HepG2 (cell line): ENCODE data around the gene ABHD18. TPM values are rescaled to one million over a fixed set of nuclear protein-coding genes. Genes with fewer than 3 reads are reported as not detected.

Source experiments
- ATAD3A ChIP-seq: sonication (generic); formaldehyde crosslinking; IDR thresholded peaks from 2 replicates; pipeline ENCODE4 v1.4.0; 2020; ENCODE audit warnings: missing genetic modification reagents
- FOXA3 ChIP-seq: IDR thresholded peaks from 2 replicates; pipeline ENCODE4 v1.6.1; 2016; ENCODE audit warnings: missing genetic modification reagents, missing compliant biosample characterization
- HNRNPUL1 ChIP-seq: fragments of 200-400 bp; formaldehyde crosslinking; IDR thresholded peaks from 2 replicates; pipeline ENCODE4 v1.6.1; 2017; ENCODE audit warnings: low read depth, mild to moderate bottlenecking, low read length, moderate library complexity
- NFRKB ChIP-seq: fragments of 450-650 bp; IDR thresholded peaks from 2 replicates; pipeline ENCODE4 v1.6.1; 2017
- NR2C2 ChIP-seq: sonication (generic); formaldehyde crosslinking; IDR thresholded peaks from 2 replicates; pipeline ENCODE4 v1.4.0; 2020; ENCODE audit warnings: missing genetic modification reagents, mild to moderate bottlenecking, moderate library complexity, borderline replicate concordance
- PHF20 ChIP-seq: sonication (generic); formaldehyde crosslinking; IDR thresholded peaks from 2 replicates; pipeline ENCODE4 v1.5.0; 2020; ENCODE audit warnings: mild to moderate bottlenecking, missing genetic modification reagents
- RCOR2 ChIP-seq: IDR thresholded peaks from 2 replicates; pipeline ENCODE4 v1.6.1; 2016; ENCODE audit warnings: missing biosample characterization, missing genetic modification reagents
- ZNF558 ChIP-seq: sonication (generic); formaldehyde crosslinking; IDR thresholded peaks from 2 replicates; pipeline ENCODE4 v1.9.0; 2022; ENCODE audit warnings: mild to moderate bottlenecking, missing genetic modification reagents, borderline replicate concordance
- ZNF773 ChIP-seq: sonication (generic); formaldehyde crosslinking; IDR thresholded peaks from 2 replicates; pipeline ENCODE4 v1.4.0; 2020; ENCODE audit warnings: missing genetic modification reagents, borderline replicate concordance
- polyA plus RNA-seq, 8 experiments: library from polyadenylated mRNA; depleted of rRNA in 3 of 8; stranded (reverse) in 7 of 8; unstranded in 1 of 8; fragments of >200 nt; fragmentation: Illumina TruSeq in 4 of 8; extraction: Trizol in 4 of 8; gene quantifications; 2 replicates each; pipeline versions ENCODE4 v1.2.1 to v1.2.3, GENCODE V29; 2011 to 2016; ENCODE audit warnings: low read depth in 4 of 8, missing spikeins in 1 of 8, mixed read lengths in 1 of 8; ENCODE audit not compliant: insufficient read depth in 1 of 8
- total RNA-seq, 5 experiments: library from RNA; depleted of rRNA; stranded (reverse); fragments of >200 nt; fragmentation: Illumina TruSeq; extraction: Trizol; gene quantifications; 2 replicates each; pipeline ENCODE4 v1.2.3, GENCODE V29; 2016; ENCODE audit warnings: low read depth in 1 of 5
- TF ChIP-seq, protein P1 (sequence below): sonication (generic); formaldehyde crosslinking; IDR thresholded peaks from 2 replicates; pipeline ENCODE4 v1.4.0; 2020; ENCODE audit warnings: missing genetic modification reagents
- TF ChIP-seq, protein P2 (sequence below): sonication (generic); formaldehyde crosslinking; IDR thresholded peaks from 2 replicates; pipeline ENCODE4 v1.9.0; 2021; ENCODE audit warnings: missing genetic modification reagents, mild to moderate bottlenecking, borderline replicate concordance
- TF ChIP-seq, protein P3 (sequence below), 2 experiments: fragments of 450-650 bp in 1 of 2; sonication (generic) in 1 of 2; formaldehyde crosslinking; IDR thresholded peaks; 2 replicates each; pipeline versions ENCODE4 v1.5.0 to v1.8.0; 2020 to 2022; ENCODE audit warnings: mild to moderate bottlenecking in 1 of 2, missing genetic modification reagents in 1 of 2
- TF ChIP-seq, protein P4 (sequence below): sonication (generic); formaldehyde crosslinking; IDR thresholded peaks from 2 replicates; pipeline ENCODE4 v1.5.0; 2020; ENCODE audit warnings: missing genetic modification reagents
- TF ChIP-seq, protein P5 (sequence below): sonication (generic); formaldehyde crosslinking; IDR thresholded peaks from 2 replicates; pipeline ENCODE4 v1.4.0; 2020; ENCODE audit warnings: missing genetic modification reagents, borderline replicate concordance
- TF ChIP-seq, protein P6 (sequence below): sonication (generic); formaldehyde crosslinking; IDR thresholded peaks from 2 replicates; pipeline ENCODE4 v1.5.1; 2020; ENCODE audit warnings: missing genetic modification reagents, mild to moderate bottlenecking, borderline replicate concordance
- TF ChIP-seq, protein P7 (sequence below): sonication (generic); formaldehyde crosslinking; IDR thresholded peaks from 2 replicates; pipeline ENCODE4 v1.4.0; 2020; ENCODE audit warnings: mild to moderate bottlenecking, missing genetic modification reagents

The ABHD18 gene
- total and polyA plus RNA-seq, 2 of the 13 experiments (the other 11 are each of a cell fraction or from before 2014, with no cell fraction given), result 5.5 to 16.3 TPM

- TF ChIP-seq FOXA3 (CRISPR knock-in tag) (0 out of 2 replicates have a peak, but pooled peaks have one; percentile 38), ATAD3A (no peak), HNRNPUL1 (no peak), RCOR2 (CRISPR knock-in tag) (no peak), NFRKB (no peak), PHF20 (CRISPR knock-in tag) (peak; percentile 58; the same call in 1 of the 2 replicates), ZNF558 (CRISPR knock-in tag) (no peak; the same call in 1 of the 2 replicates), ZNF773 (CRISPR knock-in tag) (0 out of 2 replicates have a peak, but pooled peaks have one; percentile 6), NR2C2 (CRISPR knock-in tag) (peak; percentile 57)
- TF ChIP-seq, protein P1, sequence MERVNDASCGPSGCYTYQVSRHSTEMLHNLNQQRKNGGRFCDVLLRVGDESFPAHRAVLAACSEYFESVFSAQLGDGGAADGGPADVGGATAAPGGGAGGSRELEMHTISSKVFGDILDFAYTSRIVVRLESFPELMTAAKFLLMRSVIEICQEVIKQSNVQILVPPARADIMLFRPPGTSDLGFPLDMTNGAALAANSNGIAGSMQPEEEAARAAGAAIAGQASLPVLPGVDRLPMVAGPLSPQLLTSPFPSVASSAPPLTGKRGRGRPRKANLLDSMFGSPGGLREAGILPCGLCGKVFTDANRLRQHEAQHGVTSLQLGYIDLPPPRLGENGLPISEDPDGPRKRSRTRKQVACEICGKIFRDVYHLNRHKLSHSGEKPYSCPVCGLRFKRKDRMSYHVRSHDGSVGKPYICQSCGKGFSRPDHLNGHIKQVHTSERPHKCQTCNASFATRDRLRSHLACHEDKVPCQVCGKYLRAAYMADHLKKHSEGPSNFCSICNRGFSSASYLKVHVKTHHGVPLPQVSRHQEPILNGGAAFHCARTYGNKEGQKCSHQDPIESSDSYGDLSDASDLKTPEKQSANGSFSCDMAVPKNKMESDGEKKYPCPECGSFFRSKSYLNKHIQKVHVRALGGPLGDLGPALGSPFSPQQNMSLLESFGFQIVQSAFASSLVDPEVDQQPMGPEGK (CRISPR knock-in tag), result peak; percentile 87
- TF ChIP-seq, protein P2, sequence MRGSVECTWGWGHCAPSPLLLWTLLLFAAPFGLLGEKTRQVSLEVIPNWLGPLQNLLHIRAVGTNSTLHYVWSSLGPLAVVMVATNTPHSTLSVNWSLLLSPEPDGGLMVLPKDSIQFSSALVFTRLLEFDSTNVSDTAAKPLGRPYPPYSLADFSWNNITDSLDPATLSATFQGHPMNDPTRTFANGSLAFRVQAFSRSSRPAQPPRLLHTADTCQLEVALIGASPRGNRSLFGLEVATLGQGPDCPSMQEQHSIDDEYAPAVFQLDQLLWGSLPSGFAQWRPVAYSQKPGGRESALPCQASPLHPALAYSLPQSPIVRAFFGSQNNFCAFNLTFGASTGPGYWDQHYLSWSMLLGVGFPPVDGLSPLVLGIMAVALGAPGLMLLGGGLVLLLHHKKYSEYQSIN (CRISPR knock-in tag), result no peak
- TF ChIP-seq, protein P3, sequence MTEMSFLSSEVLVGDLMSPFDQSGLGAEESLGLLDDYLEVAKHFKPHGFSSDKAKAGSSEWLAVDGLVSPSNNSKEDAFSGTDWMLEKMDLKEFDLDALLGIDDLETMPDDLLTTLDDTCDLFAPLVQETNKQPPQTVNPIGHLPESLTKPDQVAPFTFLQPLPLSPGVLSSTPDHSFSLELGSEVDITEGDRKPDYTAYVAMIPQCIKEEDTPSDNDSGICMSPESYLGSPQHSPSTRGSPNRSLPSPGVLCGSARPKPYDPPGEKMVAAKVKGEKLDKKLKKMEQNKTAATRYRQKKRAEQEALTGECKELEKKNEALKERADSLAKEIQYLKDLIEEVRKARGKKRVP (CRISPR knock-in tag; IDR thresholded peaks at IDR 0.05), result no peak; a peak in 1 of 4 replicates
- TF ChIP-seq, protein P4, sequence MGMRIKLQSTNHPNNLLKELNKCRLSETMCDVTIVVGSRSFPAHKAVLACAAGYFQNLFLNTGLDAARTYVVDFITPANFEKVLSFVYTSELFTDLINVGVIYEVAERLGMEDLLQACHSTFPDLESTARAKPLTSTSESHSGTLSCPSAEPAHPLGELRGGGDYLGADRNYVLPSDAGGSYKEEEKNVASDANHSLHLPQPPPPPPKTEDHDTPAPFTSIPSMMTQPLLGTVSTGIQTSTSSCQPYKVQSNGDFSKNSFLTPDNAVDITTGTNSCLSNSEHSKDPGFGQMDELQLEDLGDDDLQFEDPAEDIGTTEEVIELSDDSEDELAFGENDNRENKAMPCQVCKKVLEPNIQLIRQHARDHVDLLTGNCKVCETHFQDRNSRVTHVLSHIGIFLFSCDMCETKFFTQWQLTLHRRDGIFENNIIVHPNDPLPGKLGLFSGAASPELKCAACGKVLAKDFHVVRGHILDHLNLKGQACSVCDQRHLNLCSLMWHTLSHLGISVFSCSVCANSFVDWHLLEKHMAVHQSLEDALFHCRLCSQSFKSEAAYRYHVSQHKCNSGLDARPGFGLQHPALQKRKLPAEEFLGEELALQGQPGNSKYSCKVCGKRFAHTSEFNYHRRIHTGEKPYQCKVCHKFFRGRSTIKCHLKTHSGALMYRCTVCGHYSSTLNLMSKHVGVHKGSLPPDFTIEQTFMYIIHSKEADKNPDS (CRISPR knock-in tag), result no peak
- TF ChIP-seq, protein P5, sequence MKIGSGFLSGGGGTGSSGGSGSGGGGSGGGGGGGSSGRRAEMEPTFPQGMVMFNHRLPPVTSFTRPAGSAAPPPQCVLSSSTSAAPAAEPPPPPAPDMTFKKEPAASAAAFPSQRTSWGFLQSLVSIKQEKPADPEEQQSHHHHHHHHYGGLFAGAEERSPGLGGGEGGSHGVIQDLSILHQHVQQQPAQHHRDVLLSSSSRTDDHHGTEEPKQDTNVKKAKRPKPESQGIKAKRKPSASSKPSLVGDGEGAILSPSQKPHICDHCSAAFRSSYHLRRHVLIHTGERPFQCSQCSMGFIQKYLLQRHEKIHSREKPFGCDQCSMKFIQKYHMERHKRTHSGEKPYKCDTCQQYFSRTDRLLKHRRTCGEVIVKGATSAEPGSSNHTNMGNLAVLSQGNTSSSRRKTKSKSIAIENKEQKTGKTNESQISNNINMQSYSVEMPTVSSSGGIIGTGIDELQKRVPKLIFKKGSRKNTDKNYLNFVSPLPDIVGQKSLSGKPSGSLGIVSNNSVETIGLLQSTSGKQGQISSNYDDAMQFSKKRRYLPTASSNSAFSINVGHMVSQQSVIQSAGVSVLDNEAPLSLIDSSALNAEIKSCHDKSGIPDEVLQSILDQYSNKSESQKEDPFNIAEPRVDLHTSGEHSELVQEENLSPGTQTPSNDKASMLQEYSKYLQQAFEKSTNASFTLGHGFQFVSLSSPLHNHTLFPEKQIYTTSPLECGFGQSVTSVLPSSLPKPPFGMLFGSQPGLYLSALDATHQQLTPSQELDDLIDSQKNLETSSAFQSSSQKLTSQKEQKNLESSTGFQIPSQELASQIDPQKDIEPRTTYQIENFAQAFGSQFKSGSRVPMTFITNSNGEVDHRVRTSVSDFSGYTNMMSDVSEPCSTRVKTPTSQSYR (CRISPR knock-in tag), result no peak
- TF ChIP-seq, protein P6, sequence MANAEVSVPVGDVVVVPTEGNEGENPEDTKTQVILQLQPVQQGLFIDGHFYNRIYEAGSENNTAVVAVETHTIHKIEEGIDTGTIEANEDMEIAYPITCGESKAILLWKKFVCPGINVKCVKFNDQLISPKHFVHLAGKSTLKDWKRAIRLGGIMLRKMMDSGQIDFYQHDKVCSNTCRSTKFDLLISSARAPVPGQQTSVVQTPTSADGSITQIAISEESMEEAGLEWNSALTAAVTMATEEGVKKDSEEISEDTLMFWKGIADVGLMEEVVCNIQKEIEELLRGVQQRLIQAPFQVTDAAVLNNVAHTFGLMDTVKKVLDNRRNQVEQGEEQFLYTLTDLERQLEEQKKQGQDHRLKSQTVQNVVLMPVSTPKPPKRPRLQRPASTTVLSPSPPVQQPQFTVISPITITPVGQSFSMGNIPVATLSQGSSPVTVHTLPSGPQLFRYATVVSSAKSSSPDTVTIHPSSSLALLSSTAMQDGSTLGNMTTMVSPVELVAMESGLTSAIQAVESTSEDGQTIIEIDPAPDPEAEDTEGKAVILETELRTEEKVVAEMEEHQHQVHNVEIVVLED (CRISPR knock-in tag), result 0 out of 2 replicates have a peak, but pooled peaks have one; percentile 55
- TF ChIP-seq, protein P7, sequence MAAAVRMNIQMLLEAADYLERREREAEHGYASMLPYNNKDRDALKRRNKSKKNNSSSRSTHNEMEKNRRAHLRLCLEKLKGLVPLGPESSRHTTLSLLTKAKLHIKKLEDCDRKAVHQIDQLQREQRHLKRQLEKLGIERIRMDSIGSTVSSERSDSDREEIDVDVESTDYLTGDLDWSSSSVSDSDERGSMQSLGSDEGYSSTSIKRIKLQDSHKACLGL (CRISPR knock-in tag), result peak; percentile 66; the same call in 1 of the 2 replicates
Observed at GRCh38 chr4:128060699-128061565, 95.7 kb downstream of the ABHD18 start, which contains the start of gene LARP1B (continued).
